T1000 (cell line): ENCODE measurements around the gene NPRL2.

Experiments used
- DNase-seq: peaks from one replicate; lab custom pipeline; 2025; ENCODE audit warnings: mixed read lengths; lab: John Stamatoyannopoulos, UW

The NPRL2 gene

DNA sequence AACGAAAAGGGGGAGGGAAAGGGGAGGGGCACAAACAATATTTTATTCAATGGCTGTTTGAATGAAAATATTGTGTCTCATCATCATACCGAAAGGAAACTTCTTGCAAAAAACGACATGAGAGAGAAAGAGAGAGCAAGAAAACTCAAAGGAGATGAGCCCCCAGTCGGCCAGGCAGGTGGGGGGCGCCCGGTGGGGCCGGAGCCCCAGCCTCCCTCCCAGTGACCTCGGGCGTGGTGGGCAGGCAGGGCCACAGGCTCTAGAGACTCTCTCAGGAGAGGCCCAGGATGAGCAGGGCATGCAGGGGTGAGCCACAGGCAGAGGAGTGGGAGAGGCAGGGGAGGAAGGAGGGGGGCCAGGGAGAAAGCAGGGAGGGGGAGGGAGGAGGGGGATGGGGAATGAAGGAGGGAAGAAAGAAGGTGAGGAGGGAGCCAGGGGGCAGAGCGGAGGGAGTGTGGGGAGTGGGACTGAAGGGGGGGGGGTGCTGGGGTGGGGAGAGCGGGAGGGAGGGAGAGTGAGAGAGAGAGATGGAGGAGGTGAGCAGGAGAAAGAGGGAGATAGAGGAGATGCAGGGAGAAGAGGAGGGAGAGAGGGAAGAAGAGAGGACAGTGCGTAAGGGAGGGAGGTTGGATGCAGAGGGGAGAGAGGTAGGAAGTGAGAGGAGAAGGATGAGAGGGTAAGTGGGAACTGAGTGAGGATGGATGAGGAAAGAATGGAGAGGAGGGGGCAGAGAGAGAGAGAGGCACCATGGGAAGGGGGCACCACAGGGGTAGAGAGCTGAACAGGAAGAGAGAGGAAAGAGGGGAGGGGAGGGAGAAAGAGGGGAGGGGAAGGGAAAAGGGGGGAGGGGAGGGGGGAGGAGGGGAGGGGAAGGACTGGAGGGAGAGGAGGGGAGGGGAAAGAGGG, 22.8 kb upstream of the NPRL2 start:
- DNase-seq = no peak

GRCh38 chr3:50372349-50372748, 21.8 kb upstream of the NPRL2 start:
- no peak for DNase-seq

DNA sequence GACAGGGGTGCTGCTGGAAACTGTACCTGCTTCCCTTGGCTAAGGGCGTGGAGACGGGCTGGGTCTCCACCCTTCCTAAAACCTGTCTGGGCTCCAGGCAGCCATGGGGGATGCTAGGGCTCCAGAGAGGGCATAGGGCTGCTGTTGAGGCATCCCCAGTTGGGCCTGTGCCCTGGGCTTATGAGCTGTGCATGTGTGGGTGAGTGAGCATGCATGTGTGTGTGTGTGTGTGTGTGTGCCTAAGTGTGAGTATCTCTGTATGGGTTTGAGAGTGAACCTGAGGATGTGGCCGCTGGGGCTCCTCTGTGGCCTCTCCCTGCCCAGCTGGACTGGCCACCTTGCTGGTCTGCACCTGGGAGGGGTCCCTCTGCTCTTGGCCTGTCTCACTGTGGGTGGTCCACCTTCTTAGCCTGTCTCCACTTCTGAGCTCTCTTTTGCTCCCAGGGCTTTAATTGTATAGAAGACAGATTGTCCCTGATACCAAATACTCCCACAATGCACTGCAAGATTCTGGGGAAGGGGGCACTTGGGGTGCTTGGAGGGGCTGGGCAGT, 20.6 kb upstream of the NPRL2 start:
- DNase-seq = no peak

DNA sequence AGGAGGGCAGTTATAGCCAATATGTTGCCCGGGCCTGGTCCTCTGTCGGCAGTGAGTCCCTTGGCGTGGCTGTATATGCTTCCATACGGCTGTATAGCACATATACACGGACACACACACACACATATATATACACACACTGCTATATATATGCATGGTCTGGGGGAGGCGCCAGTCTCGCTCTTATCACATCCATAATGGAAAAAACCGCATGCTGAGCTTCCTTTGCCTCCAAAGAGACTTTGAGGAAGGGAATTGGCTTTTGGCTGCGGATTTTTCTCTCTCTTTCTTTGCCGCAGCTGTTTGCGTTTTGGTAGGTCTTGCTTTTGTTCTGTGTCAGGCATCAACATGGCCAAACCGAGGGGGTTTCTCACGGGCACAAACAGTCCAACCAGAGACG, 20.0 kb upstream of the NPRL2 start:
- no peak for DNase-seq

GRCh38 chr3:50369012-50369670, 18.6 kb upstream of the NPRL2 start:
- DNase-seq = no peak

GRCh38 chr3:50365842-50366220, 15.3 kb upstream of the NPRL2 start:
- no peak for DNase-seq

DNA sequence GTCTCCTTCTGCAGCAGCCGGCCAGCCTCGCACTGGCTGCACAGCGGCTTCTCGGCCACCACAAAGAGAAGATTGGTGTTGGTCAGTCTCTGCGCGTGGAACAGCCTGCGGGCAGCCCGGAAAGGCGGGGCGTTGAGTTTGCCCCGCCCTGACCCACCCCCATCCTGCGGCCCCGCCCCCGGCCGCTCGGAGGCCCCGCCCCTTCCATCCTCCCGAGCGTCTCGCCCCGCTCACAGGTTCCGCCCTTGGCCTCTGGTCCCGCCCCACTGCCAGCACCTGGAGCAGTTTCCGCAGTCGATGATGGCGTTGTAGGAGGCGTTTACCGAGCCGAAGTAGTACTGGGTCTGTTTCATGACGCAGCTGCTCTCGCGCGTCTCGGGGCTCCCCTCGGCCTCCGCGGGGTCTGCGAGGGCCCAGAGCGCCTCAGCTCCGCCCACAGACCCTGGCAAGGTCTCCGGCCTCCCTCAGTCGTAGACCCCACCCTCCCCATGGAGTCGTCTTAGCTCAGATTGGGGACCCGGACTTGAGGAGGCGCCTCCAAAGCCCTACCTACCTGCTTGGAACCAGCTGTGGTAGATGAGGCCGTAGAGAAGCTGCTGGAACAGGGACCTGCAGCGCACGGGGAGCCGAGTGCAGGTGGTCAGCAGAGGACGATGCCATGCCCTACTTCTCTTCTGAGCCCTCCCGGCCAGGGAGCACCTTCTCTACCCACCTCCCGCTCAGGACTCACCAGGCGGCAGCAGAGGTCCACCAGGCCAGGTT, 14.7 kb upstream of the NPRL2 start:
- DNase-seq = peak; percentile 45

DNA sequence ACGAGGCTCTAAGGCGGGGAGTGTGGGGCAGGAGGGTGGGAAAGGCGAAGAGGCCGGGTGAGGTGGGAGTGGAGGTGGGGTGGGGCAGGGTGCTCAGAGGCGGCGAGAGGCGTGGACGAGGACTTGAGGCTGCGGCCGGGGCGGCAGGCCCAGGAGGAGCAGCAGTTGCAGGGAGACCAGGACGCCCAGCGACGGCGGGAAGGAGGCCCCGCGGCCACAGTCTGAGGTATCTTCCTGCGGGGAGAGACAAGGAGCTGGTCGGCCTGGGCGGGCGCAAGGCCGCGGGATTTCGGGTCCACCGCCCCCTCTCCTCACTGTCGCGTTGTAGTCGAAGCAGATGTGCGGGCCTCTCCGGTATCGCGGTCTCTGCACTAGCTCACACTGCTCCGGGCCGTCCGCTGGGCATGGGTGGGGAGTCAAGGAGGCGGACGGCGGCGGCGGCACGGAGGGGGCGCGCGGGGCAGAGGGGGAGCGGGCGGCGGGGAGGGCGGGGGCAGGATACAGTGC, 14.1 kb upstream of the NPRL2 start:
- DNase-seq = no peak

DNA sequence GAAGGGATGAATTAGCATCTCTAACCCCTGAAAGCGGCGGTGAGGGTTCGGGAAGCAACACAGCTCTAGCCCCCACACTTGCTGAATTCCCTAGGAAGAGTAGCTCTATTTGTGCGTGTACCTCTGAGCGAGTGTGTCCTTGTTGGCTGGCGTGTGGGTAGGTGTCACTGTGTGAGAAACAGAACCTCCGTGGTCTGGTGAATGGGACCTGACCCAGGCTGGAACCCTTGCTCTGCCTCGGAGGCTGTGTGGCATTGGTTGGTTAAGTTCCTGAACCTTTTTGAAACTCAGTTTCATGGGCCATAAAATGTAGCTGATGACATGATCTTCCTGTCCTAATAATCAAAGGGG, 9.2 kb upstream of the NPRL2 start:
- DNase-seq = no peak

DNA sequence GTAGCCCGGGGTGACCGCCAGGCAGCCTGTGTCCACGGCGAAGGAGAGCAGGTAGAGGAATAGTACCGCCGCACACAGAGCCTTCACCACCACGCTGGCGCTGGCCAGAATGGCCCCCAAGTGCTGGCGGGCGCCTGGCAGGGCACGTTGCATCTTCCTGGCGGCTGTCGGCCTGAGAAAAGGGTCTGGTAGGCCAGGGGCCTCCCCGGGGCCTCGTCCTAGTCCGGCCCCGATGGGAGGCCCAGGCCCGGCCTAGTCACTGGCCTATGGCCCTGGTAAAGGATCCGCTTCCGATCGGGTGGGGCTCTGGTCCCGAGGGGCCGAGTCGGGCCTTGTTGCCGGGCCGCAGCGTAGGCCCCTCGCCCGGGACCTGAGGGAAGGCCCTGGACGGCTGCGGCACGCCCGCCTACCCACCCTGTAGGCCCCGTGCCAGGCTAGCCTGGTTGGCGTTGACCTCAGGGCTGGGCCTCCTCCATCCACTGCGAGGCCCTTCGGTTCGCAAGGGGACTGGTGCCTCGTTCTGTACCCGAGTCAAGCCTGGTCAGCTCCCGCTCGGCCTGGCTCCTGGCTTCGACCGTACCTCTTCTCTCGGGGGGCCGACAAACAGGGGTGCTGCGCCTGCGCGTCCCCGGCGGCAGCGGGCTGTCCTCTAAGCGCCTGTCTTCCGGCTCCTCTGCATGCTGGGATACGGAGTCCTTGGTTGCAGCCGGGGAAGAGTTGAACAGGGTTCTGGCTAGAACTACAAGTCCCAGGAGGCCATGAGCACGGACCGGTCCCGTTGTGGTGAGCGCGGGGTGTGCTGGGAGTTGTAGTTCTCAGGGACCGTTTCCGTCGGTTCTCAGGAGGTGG, 8.6 kb upstream of the NPRL2 start, which contains the start of gene TMEM115:
TSS of gene TMEM115 (minus strand) at position 611 of the 849 bp plus-strand sequence. CDS start at position 153, 458 bp downstream.
- peak; percentile 95 for DNase-seq

GRCh38 chr3:50358355-50358910, 7.9 kb upstream of the NPRL2 start:
- DNase-seq = no peak

GRCh38 chr3:50357481-50357880, 6.9 kb upstream of the NPRL2 start:
- DNase-seq = no peak

GRCh38 chr3:50356553-50356952, 6.0 kb upstream of the NPRL2 start:
- no peak for DNase-seq

DNA sequence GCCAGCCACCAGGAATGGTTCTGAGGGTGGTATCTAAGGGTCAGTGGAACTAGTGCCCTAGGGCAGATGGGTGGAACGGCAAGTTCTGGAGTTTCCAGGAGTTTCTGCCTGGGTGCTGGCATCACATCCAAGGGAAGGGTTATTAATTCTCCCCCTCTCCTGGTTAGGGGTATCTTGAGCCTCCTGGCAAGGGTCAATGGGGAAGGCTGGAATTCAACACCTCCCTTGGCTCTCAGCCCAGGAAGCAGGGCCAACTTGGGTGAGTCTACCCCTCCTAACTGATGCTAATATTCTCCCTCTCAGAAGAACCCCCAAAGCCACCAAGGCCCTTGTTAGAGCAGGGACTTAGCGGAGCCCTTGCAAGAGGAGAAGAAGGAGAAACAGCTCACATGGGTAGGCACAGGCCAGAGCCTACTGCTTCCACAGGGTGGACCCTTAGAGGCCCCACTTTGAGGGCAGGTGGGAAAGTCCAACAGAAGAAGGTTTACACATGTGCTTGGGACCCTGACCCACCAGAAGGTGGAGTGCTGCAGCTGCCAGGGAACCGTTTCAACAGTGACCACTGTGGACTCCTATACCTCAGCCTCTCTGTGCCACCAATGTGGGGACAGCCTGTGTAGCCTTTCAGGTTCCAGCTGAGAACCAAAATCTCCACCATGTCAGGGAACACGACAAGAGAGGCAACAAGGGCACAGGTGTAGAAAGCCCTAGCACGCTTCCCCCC, 5.4 kb upstream of the NPRL2 start:
- DNase-seq = no peak

DNA sequence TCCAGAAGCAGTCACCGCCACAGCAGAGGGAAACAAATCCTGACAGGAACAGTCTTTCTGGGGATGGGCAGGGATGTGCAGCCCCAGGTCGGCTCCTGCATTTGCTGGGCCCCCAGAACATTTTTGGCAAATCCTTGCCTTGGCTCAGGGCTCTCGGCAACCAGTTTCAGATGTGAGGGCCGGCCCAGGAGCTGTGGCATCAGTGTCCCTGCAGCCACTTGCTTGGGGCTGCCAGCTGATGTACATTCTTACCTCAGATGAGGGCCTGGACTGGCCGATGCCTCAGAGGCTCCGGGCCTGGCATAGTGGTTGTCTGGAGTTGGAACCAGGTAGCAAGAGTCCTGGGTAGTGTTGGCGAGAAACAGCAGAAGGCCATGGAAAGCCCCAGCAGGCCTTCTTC, 4.3 kb upstream of the NPRL2 start:
- no peak for DNase-seq

DNA sequence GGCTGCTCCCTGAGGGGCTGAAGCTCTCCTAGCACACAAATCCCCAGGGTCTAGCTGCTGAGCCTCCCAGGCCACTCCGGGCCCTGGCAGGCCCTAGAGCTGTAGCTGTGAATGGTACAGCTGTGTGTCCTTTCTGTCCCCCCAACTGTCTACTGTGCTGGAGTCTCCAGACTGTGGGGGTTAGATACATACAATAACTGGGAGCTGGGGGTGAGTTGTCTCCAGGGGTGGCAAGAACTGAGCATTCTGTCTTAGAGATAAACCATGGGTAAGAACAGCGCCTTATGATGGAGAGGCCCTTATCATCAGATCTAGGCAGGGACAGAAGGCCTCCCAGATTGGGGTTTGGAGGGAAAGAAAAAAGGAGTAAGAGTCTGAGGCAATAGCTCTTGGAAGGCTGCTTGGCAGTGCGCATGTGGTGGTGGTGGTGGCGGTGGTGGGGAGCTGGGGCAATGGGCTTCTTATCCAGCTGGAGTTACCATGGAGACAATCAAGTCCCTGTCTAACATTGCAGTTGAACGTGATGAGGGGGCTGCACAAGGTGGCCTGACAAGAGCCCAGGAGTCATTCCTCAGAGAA, 3.7 kb upstream of the NPRL2 start:
- no peak for DNase-seq

DNA sequence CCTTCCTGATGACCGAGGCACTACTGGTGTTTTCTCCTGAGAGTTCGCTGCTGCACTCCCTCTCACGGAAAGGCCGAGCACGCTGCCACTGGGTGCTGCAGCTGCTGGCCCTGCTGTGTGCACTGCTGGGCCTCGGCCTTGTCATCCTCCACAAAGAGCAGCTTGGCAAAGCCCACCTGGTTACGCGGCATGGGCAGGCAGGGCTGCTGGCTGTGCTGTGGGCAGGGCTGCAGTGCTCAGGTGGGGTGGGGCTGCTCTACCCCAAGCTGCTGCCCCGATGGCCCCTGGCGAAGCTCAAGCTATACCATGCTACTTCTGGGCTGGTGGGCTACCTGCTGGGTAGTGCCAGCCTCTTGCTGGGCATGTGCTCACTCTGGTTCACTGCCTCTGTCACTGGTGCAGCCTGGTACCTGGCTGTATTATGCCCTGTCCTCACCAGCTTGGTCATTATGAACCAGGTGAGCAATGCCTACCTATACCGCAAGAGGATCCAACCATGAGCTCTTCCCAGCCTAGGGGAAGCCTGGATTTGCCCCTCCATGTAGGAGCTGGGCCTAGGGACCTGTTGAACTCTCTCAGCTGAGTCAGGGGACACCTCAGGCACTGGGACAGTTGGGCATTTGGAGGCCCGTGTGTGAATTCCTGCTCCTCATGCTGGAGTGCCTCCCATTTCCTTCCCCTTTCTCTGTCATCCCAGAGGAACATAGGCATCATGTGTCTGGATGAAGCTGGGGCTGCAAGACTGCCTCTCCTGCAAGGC, 2.9 kb upstream of the NPRL2 start:
- no peak for DNase-seq

GRCh38 chr3:50352781-50353180, 2.2 kb upstream of the NPRL2 start:
- no peak for DNase-seq

DNA sequence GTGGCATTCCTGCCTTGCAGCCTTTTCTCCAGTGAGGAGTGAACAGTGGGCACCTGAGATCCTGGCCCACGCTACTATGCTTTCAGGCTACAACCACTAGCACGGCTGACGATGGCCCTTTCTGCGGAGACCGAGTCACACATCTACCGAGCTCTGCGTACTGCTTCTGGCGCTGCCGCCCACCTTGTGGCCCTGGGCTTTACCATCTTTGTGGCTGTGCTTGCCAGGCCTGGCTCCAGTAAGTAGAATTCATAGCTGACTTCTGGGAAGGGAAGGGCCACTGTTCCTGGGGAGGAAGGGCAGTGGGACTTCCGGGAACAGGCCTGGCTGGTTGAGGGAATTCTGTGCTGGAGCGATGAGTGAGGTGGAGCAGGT, 735 bp upstream of the NPRL2 start:
- DNase-seq = no peak
